Effector CD4-positive, alpha-beta T cell (primary cell): ENCODE data around the gene RNFT1.
"Not testable (repeated sequence)": the region's sequence is repeated elsewhere in the genome, so short reads cannot be mapped to it uniquely, and the experiment has no call there.

Source experiments
- DNase-seq: peaks from one replicate; pipeline ENCODE4 v3.0.0-alpha.2; 2020

Gene RNFT1

DNA sequence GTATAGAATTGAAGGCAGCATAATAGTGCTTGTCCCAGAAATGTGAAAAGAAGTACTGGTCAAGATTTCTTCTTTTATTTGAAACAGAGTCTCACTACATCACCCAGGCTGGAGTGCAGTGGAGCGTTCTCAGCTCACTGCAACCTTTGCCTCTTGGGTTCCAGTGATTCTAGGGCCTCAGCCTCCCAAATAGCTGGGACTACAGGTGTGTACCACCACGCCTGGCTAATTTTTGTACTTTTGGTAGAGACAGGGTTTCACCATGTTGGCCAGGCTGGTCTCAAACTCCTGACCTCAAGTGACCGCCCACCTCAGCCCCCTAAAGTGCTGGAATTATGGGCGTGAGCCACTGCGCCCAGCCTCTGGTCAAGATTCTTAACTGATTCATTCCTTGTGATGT is 43.9 kb downstream of the RNFT1 start:
- DNase-seq: not testable (repeated sequence)

DNA sequence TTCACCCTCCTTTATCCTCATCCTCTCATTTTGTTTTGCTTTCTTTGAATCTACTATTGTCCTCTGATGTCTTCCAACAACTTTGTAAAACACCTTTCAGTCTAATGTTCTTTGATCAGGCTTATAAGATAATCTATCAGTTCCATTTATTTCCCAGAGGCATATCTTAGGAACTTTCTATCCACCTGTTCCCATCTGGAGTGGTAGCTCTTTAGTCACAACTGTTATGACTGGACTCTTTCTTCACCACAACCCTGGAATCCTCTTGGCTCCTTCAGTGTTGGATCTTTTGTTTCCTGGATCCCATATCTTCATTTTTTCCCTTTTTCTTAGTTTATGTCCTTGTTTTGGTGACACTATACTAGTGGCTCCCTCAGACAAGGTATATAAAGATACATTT is 48.1 kb downstream of the RNFT1 start:
- no peak for DNase-seq

DNA sequence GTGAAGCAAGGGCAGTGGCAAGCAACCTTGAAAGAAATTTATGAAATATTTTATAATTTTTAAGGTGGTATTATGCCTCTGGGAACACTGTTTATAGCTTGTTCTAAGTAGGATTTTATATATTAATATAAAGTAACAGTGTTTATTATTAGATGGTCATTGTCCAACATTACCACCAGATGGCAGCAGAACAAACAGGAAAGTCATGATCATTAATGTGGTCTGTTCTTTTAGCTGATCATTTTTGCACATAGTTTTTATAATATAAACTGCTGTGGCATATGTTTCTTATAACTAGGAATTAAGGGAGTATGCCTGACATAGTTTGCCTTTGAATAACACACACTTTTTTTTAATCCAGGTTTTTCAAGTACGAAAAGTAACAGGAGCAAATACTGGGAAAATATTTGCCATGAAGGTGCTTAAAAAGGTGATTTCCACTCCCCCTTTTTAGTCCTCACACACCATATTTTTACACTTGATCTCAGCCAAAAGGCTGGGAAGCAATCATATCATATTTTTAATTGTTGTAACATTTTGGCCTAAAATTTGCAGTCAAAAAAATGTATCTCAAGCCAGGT is 50.2 kb downstream of the RNFT1 start:
- DNase-seq: no peak

DNA sequence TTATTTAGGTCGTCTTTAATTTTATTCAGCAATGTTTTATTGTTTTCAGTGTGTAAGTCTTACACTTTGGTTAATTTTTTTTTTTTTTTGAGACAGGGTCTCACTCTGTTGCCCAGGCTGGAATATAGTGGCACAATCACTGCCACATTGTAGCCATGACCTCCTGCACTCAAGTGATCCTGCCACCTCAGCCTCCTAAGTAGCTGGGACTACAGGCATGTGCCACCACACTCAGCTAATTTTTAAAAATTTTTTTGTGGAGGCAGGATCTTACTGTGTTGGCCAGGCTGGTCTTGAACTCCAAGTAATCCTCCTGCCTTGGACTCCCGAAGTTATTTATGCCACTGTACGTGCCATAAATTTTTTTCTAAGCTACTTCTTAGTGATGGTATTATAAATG is 57.1 kb downstream of the RNFT1 start:
- DNase-seq: no peak

DNA sequence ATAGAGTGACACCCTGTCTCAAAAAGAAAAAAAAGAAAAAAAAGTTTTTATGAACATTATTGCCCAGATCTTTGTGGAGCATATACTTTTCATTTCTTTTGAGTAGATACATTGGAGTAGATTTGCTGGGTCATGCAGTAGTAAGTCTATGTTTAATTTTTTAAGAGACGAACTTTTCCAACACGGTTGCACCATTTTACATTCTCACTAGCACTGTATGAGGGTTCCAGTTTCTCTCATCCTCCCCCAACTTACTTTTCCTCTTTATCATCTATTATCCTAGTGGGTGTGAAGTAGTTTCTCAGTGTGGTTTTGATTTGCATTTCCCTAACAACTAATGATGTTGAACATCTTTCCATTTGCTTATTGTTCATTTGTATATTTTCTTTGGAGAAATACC is 61.1 kb downstream of the RNFT1 start:
- DNase-seq: no peak
